Measurements from ENCODE around the gene WDR77. TPM values are rescaled to one million over a fixed set of nuclear protein-coding genes. Genes with fewer than 3 reads are reported as not detected.
A peak's percentile ranks its signal among the peaks of the same experiment; 100 is the strongest.

WDR77 gene
- total and polyA plus RNA-seq, 9 of the 15 experiments (the other 6 are each of a cell fraction or from before 2014, with no cell fraction given), result 20.6 to 160 (median 75.3) TPM

DNA sequence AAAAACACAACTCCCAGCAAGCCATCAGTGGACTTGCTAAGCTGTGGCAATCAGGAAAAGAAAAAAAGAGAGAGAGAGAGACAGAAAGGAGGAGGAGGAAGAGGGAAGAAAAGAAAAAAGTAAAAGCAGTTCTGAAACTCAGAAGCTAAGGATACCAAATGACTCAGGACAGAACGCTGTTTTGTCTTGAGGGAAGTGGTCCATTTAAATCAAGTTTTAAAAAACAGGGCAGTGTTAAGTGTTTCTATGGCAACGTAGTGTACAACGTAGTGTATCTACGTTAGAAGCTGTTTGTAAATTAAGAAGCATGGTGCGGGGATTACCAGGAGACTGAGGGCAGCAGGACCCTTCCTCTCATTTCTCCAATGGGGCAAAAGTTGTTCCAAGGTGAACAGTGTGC, 48.5 kb upstream of the WDR77 start:
- BruUV-seq (replicated peaks), result no TSS peak
- H2AFZ ChIP-seq (ENCODE audit: low read depth, low read length), result peak overlapping the region; percentile 18; the same call in 1 of the 2 replicates
- POLR2A ChIA-PET, result interaction anchor here (0.6 to 4.6 kb wide), 5 partner anchors 10 to 172 kb away, joined by 3 to 29 read pairs (median 3); no protein-coding TSS in a partner anchor
- ATAC-seq, result no peak
- no peaks in the 10 kb centered on the region for H3K9me3 ChIP-seq (replicated peaks; ENCODE audit: control insufficient read depth, insufficient read depth, low read depth, low read length)
- no peak overlapping the region for H3K4me3 ChIP-seq
- no peak overlapping the region for H3K9ac ChIP-seq (ENCODE audit: insufficient read depth in 1 of 2, low read depth in 2 of 2, low read length in 2 of 2)
- H4K20me1 ChIP-seq (replicated peaks; ENCODE audit: control insufficient read depth, insufficient read depth, low read length), result no peaks in the 10 kb centered on the region
- no peaks in the 10 kb centered on the region for H3K9me1 ChIP-seq (ENCODE audit: control insufficient read depth, insufficient read depth, low read length)
- no peak for FAIRE-seq
- DNase-seq (ENCODE audit: extremely low read depth in 1 of 4, low spot score in 3 of 4), result no peak
- no peaks in the 10 kb centered on the region for H3K36me3 ChIP-seq (ENCODE audit: control insufficient read depth, insufficient read depth, low read length)
- H3K4me2 ChIP-seq (ENCODE audit: insufficient read depth, low read length), result no peak overlapping the region
- H3K4me1 ChIP-seq (replicated peaks in 1 of 2; ENCODE audit: control insufficient read depth in 2 of 2, insufficient read depth in 2 of 2, low read length in 2 of 2), result no peaks in the 10 kb centered on the region
- TF ChIP-seq, protein P1, sequence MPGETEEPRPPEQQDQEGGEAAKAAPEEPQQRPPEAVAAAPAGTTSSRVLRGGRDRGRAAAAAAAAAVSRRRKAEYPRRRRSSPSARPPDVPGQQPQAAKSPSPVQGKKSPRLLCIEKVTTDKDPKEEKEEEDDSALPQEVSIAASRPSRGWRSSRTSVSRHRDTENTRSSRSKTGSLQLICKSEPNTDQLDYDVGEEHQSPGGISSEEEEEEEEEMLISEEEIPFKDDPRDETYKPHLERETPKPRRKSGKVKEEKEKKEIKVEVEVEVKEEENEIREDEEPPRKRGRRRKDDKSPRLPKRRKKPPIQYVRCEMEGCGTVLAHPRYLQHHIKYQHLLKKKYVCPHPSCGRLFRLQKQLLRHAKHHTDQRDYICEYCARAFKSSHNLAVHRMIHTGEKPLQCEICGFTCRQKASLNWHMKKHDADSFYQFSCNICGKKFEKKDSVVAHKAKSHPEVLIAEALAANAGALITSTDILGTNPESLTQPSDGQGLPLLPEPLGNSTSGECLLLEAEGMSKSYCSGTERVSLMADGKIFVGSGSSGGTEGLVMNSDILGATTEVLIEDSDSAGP (CRISPR knock-in tag; IDR thresholded peaks at IDR 0.05), result no peak
- TF ChIP-seq NR0B1 (IDR thresholded peaks at IDR 0.05; ENCODE audit: partially characterized antibody) (no peak), TRIM24 (IDR thresholded peaks at IDR 0.05) (no peak), RFX1 (IDR thresholded peaks at IDR 0.05) (peak; percentile 82), ZBTB40 (IDR thresholded peaks at IDR 0.05) (0 out of 2 replicates have a peak, but pooled peaks have one; percentile 14), ZBTB40 (CRISPR knock-in tag; IDR thresholded peaks at IDR 0.05) (no peak)
- CTCF ChIA-PET (ENCODE audit: low intra/inter-chr PET ratio), result interaction anchor here (0.6 kb wide), 1 partner anchor 249 kb away, joined by 4 read pairs; no protein-coding TSS in a partner anchor
- no peaks in the 10 kb centered on the region for H3K79me2 ChIP-seq (ENCODE audit: control insufficient read depth, insufficient read depth, low read length)
- H3K27me3 ChIP-seq (ENCODE audit: control insufficient read depth in 2 of 2, insufficient read depth in 2 of 2, low read length in 2 of 2), result peaks cover 12 to 15% of the 10 kb centered on the region in 2 experiments; a peak in 4 of 5 replicates
- in situ Hi-C loops (cut with MboI) (loop anchor here (25.0 kb wide), 1 partner anchor 840 kb away; no protein-coding TSS in a partner anchor), intact Hi-C loops (cut with micrococcal nuclease) (no loop called here)
- no peak overlapping the region for H3K27ac ChIP-seq (ENCODE audit: extremely low read depth, low read depth, low read length)
- WGBS (ENCODE audit: insufficient coverage, low coverage, missing lambda C conversion rate), result 16% methylated on average over 5 of the region's 5 CpGs
